GM21717 (cell line): ENCODE data around the gene RAD51B.

Experiments
- ATAC-seq: cut with Tn5 transposase; IDR thresholded peaks from one replicate; pipeline ENCODE4 v1.9.1; 2021; ENCODE audit warnings: mild to moderate bottlenecking, moderate library complexity; ENCODE audit not compliant: unreplicated experiment

The RAD51B gene

GRCh38 chr14:68718023-68718990 lies 898.7 kb downstream of the RAD51B start:
- ATAC-seq, result no peak

- ATAC-seq, result no peak
These were observed 900.2 kb downstream of the RAD51B start for GRCh38 chr14:68719634-68720384.

GRCh38 chr14:68722186-68722585 lies 902.6 kb downstream of the RAD51B start:
- ATAC-seq, result no peak

GRCh38 chr14:68722968-68723566 lies 903.5 kb downstream of the RAD51B start:
- no peak for ATAC-seq

GRCh38 chr14:68723808-68724268 lies 904.3 kb downstream of the RAD51B start:
- ATAC-seq, result no peak

GRCh38 chr14:68724914-68725313 lies 905.3 kb downstream of the RAD51B start:
- no peak for ATAC-seq

DNA sequence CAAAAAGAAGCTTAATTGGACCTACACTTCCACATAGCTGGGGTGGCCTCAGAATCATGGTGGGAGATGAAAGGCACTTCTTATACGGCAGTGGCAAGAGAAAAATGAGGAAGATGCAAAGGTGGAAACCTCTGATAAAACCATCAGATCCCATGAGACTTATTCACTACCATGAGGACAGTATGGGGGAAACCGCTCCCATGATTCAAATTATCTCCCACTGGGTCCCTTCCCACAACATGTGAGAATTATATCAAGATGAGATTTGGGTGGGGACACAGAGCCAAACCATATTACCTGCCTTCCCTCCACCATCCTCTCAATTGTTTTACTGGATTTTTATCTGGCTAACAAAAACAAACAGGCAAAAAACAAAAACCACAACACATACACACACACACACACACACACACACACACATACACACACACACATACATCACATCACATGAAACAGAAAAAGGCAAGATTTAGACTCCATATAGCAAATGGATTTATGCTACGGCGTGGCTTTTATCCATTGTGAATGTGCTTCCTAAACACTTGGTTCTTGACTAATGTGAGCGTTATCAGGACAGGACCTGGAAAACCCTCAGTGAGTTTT lies 906.6 kb downstream of the RAD51B start:
- ATAC-seq, result no peak

GRCh38 chr14:68727315-68728047 lies 907.9 kb downstream of the RAD51B start:
- no peak for ATAC-seq

GRCh38 chr14:68728342-68729106 lies 908.9 kb downstream of the RAD51B start:
- ATAC-seq, result no peak

- no peak for ATAC-seq
These were observed 910.0 kb downstream of the RAD51B start for GRCh38 chr14:68729556-68729955.

DNA sequence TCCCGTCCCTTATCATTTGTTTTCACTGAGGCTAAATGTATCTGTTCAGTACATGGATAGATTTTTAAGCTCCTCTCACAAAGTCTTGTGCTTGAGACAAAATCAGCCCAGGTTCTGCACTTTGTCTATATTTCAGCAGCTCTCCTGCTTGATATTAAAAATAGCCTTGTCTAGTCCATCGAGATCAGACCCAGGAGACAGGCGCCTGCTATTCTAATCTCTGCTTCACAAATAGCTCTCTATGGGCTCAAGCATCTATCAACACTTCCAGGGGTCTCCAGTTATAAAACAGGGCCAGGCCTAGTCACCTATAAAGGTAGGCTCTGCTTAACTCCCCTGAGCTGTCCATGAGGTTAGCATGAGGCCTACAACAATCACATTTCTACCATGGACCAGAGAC lies 910.8 kb downstream of the RAD51B start:
- ATAC-seq, result no peak

GRCh38 chr14:68730811-68731425 lies 911.3 kb downstream of the RAD51B start:
- no peak for ATAC-seq

GRCh38 chr14:68733086-68733914 lies 913.7 kb downstream of the RAD51B start:
- no peak for ATAC-seq

DNA sequence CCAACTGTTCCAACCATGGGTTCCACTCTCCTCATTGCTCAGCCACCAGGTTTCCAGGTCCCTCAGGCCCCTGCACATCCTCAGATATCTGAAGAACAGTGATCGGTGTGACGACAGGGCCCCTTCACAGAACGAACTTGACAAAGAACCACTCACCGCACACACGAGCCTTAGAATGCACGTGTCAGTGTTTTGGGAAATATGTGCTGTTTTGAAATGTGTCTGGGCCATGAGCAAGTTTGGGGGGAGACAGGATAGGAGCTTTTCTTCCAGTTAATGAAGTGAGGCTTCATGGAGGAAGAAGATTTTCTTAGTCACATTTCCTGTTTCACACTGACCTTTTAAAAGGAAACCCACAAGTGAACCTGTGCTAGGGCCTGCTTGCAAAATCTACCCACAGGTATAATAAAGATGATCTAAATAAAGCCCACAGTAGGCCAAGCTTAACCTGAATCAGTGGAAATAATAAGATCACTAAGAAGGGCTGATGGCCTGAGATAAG lies 914.7 kb downstream of the RAD51B start:
- peak; percentile 34 for ATAC-seq

DNA sequence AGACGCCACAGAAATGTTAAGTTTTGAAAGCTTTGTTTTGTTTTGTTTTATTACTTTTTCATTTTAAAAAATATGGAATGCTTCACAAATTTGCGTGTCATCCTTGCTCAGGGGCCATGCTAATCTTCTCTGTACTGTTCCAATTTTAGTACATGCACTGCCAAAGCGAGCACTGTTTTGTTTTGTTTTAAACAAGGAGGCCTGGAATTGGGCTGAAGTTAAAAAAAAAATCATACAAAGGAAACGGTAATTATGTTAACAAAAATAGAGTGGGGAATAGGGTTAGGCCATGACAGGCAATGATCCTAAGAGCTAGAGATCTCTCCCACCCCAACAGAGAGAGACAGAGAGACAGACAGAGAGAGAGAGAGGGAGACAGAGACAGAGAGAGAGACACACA lies 916.3 kb downstream of the RAD51B start:
- no peak for ATAC-seq

DNA sequence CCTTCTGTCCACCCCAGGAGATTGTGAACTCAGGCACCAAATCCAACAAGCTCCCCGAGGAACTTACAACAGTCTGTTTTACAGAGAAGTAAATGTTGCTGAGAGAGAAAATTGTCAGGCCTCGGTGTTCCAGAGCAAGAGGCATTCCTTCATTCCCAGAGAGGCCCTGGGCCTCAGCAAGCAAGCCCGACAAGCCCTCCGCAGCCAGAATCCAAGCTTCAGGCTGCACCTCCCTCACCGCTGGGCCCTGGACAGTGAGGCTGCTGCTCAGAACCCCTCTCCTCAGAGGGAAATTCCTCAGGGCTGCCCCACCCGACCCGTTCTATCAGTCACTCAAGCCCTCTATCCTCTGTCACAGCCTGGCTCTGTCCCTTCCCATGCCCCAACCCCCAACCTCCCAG lies 916.9 kb downstream of the RAD51B start:
- ATAC-seq, result no peak

DNA sequence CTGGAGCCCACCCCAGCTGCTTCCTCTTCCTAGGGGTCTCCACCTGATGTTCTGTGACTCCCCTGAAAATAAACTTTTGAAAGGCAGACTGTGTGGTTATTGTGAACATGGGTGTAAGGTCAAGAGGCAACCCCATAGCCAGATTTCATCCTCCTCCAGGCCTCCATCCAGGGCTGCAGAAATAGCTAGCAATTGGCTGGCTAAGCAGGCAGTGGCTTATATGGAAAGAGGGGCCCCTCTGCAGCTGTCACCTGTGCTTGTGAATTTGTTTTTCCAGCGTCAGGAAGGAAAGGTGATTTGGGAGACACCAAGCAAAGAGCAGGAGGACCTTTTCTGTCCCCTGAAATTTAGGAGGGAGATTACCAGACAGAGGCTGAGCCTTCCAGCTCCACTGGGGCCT lies 917.5 kb downstream of the RAD51B start:
- no peak for ATAC-seq

GRCh38 chr14:68738559-68738958 lies 919.0 kb downstream of the RAD51B start:
- no peak for ATAC-seq
